Mesothelial cell of epicardium (in vitro differentiated cells): ENCODE measurements around the gene MAEL. TPM values are rescaled to one million over a fixed set of nuclear protein-coding genes. Genes with fewer than 3 reads are reported as not detected.

Experiments
- DNase-seq, 2 experiments: peaks; one replicate each; pipeline ENCODE4 v3.0.0; 2021; ENCODE audit warnings: low spot score in 2 of 2; ENCODE audit not compliant: unreplicated experiment in 2 of 2
- H3K27ac Mint-ChIP-seq: 2 replicates; pipeline ENCODE4 v1.8.0; 2021; ENCODE audit warnings: mixed read lengths
- H3K27me3 Mint-ChIP-seq: 2 replicates; pipeline ENCODE4 v1.8.0; 2021; ENCODE audit warnings: low read depth, mixed read lengths
- H3K36me3 Mint-ChIP-seq: 2 replicates; pipeline ENCODE4 v1.8.0; 2021; ENCODE audit warnings: mixed read lengths
- H3K4me1 Mint-ChIP-seq: 2 replicates; pipeline ENCODE4 v1.8.0; 2021; ENCODE audit warnings: mixed read lengths
- H3K4me3 Mint-ChIP-seq: 2 replicates; pipeline ENCODE4 v1.8.0; 2021; ENCODE audit warnings: mild to moderate bottlenecking, moderate library complexity, mixed read lengths
- H3K9me3 Mint-ChIP-seq: 2 replicates; pipeline ENCODE4 v1.8.0; 2021; ENCODE audit warnings: mixed read lengths
- CTCF ChIP-seq: fragments of 200-600 bp; sonication (generic); IDR thresholded peaks from one replicate; pipeline ENCODE4 v1.5.0; 2021; ENCODE audit warnings: antibody characterized with exemption; ENCODE audit not compliant: unreplicated experiment
- total RNA-seq: library from RNA; stranded (reverse); gene quantifications from 3 replicates; pipeline ENCODE4 v1.2.1, GENCODE V29; 2021

MAEL gene
- total RNA-seq, 1 donor from 2014 or later, result not detected

- H3K27ac Mint-ChIP-seq, result no peak overlapping the region
- H3K36me3 Mint-ChIP-seq, result no peaks in the 10 kb centered on the region
- DNase-seq, result no peak
- no peak overlapping the region for H3K4me3 Mint-ChIP-seq
- TF ChIP-seq CTCF, result no peak
- H3K9me3 Mint-ChIP-seq, result peaks cover 7% of the 10 kb centered on the region
- H3K4me1 Mint-ChIP-seq, result peaks cover 27% of the 10 kb centered on the region
- H3K27me3 Mint-ChIP-seq, result peaks cover 43% of the 10 kb centered on the region
Observed at GRCh38 chr1:166950156-166950555, 38.9 kb upstream of the MAEL start.

GRCh38 chr1:166951050-166951449, 38.0 kb upstream of the MAEL start:
- TF ChIP-seq CTCF, result no peak
- Mint-ChIP-seq H3K36me3 (no peaks in the 10 kb centered on the region), H3K27me3 (peaks cover 38% of the 10 kb centered on the region), H3K9me3 (peaks cover 7% of the 10 kb centered on the region), H3K27ac (no peak overlapping the region), H3K4me1 (peaks cover 18% of the 10 kb centered on the region), H3K4me3 (no peak overlapping the region)
- DNase-seq, result no peak

DNA sequence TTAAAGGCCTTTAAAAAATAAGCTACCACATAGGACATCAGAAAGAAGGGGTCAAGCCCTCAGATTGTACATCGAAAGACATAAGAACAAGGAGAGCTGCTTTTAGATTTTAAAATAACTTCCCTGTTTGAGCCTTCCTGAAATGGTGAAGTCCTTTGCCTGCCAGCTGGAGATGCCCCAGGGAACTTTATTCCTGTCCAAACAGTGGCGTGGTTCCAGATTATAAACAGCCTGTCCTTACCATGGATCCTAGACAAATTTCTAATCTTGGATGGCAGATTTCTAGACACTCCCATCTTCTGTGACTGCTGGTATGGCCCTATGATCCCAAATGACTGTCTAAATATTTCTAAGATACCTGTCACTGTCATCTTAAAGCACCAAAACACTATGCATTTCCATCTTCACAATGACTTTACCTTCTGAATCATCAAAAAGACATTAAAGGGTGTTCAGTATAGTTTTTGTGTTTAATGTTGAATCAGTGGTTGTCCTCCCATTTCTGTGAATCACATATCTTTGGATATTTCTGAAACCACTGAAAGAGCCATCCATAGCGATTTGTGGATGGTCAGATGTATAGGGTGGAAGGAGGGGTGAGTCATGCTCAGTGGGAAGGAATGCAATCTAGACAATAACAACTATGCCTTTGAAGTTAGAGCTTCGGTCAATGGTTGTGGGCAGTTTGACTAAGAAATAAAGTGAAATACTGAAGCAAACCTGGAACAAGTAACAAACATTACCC, 36.9 kb upstream of the MAEL start:
- no peak for TF ChIP-seq CTCF
- no peak for DNase-seq
- Mint-ChIP-seq H3K27ac (no peak overlapping the region), H3K9me3 (peaks cover 7% of the 10 kb centered on the region), H3K36me3 (no peaks in the 10 kb centered on the region), H3K4me3 (no peak overlapping the region), H3K27me3 (peaks cover 30% of the 10 kb centered on the region), H3K4me1 (peaks cover 14% of the 10 kb centered on the region)

DNA sequence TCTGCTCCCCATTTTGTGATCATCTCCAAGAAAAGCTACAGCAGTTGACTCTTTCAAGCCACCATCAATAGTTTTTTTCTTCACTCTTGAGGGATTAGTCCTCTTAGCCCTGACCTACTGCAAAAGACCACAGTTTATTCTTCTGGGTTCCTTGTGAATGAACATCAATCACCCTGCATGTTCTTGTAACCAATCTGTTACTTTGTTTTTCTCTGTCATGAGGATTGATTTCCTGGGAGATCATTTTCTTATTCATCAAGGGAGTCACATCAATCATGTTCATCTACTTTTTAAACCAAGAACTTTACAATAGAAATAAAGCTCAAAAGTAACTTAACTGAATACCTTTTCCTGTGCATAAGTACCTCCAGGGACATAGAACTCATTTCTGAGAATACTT, 35.6 kb upstream of the MAEL start:
- H3K4me1 Mint-ChIP-seq, result peaks cover 5% of the 10 kb centered on the region
- H3K9me3 Mint-ChIP-seq, result peaks cover 7% of the 10 kb centered on the region
- no peak for TF ChIP-seq CTCF
- H3K27me3 Mint-ChIP-seq, result peaks cover 31% of the 10 kb centered on the region
- no peak for DNase-seq
- H3K4me3 Mint-ChIP-seq, result no peak overlapping the region
- no peak overlapping the region for H3K27ac Mint-ChIP-seq
- no peaks in the 10 kb centered on the region for H3K36me3 Mint-ChIP-seq

DNA sequence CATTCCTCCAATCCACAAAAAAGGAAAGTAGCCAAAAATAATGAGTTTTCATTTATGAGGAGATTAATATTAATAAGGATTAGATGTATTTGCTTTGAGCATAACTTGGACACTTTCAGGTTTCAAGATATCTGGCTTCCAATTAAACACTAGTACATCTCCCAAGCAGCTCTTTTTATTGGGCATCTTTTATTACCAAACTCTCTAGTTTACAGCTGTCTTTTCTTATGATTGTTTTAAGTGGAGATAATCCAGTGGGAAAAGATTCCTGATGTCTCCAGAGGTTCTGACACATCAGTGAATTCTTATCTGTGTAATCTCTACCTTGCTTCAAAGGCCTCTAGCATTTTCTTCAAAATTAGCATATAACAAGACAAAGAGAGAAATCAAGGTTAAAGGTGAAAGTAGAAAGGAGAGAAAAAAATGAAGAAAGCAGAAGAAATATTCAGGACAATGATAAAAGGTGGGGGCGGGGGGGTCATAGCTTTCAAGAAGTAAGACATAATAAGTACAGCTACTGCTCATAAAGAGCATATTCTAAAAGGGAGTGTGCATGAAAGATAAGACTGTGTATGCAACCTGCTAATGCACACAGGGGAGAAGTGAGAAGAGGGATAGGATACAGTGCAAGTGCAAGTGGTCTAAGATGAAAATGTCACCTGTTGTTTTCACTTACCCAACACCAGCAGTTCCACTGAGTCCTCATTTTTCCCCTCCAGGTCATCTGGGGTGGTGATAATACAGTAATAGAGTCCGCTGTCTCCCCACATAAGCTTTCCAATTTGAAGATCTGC, 32.8 kb upstream of the MAEL start:
- Mint-ChIP-seq H3K4me3 (no peak overlapping the region), H3K27me3 (peaks cover 46% of the 10 kb centered on the region), H3K27ac (no peak overlapping the region), H3K9me3 (peaks cover 7% of the 10 kb centered on the region), H3K36me3 (no peaks in the 10 kb centered on the region), H3K4me1 (peaks cover 5% of the 10 kb centered on the region)
- no peak for DNase-seq
- no peak for TF ChIP-seq CTCF
